Thymus (tissue), 11 donors: ENCODE results near the gene ADGRB3. TPM values are rescaled to one million over a fixed set of nuclear protein-coding genes. Genes with fewer than 3 reads are reported as not detected.
"Not testable (repeated sequence)": the region's sequence is repeated elsewhere in the genome, so short reads cannot be mapped to it uniquely, and the experiment has no call there.

Source experiments
- DNase-seq, 9 donors: peaks; one replicate each; pipeline ENCODE4 v3.0.0-alpha.2; 2013; ENCODE audit warnings: low spot score in 9 of 9, low read depth in 6 of 9, missing footprints in 1 of 9
- H3K27ac ChIP-seq, 2 donors: one replicate each; pipeline ENCODE4 v1.5.1; 2013; ENCODE audit warnings: control low read depth in 1 of 2, low read depth in 1 of 2, low read length in 1 of 2, mild to moderate bottlenecking in 1 of 2, moderate library complexity in 1 of 2
- H3K27me3 ChIP-seq, 2 donors: one replicate each; pipeline ENCODE4 v1.5.1; 2013; ENCODE audit warnings: low read length in 1 of 2; ENCODE audit not compliant: control insufficient read depth in 2 of 2, insufficient read depth in 1 of 2
- H3K36me3 ChIP-seq, 2 donors: one replicate each; pipeline ENCODE4 v1.5.1; 2013; ENCODE audit warnings: low read length in 1 of 2, mild to moderate bottlenecking in 1 of 2, moderate library complexity in 1 of 2; ENCODE audit not compliant: control insufficient read depth in 2 of 2, insufficient read depth in 2 of 2
- H3K4me1 ChIP-seq, 2 donors: one replicate each; pipeline ENCODE4 v1.5.1; 2013; ENCODE audit warnings: low read length in 2 of 2; ENCODE audit not compliant: control insufficient read depth in 2 of 2, insufficient read depth in 2 of 2
- H3K4me3 ChIP-seq, 2 donors: one replicate each; pipeline ENCODE4 v1.5.1; 2013; ENCODE audit warnings: low read length in 2 of 2, control low read depth in 1 of 2, mild to moderate bottlenecking in 1 of 2
- H3K9me3 ChIP-seq, 2 donors: one replicate each; pipeline ENCODE4 v1.5.1; 2013; ENCODE audit warnings: low read length in 1 of 2, mild to moderate bottlenecking in 1 of 2; ENCODE audit not compliant: control insufficient read depth in 2 of 2, insufficient read depth in 1 of 2
- WGBS: extraction: QIAGEN DNeasy Blood & Tissue Kit; methylation state at CpG from one replicate; pipeline ENCODE4 v1.1.7; 2013; 5-methylcytosine and 5-hydroxymethylcytosine counted together
- polyA plus RNA-seq: library from polyadenylated mRNA; stranded (reverse); fragments of 200-250 nt; gene quantifications from one replicate; pipeline ENCODE4 v1.2.3, GENCODE V29; 2013
- total RNA-seq: library from RNA; stranded (reverse); fragments of 120-200 nt; gene quantifications from one replicate; pipeline ENCODE4 v1.2.4, GENCODE V29; 2013
- donor health status: healthy.

The ADGRB3 gene
- total and polyA plus RNA-seq, 2 donors: 0.09 TPM

- H3K9me3 ChIP-seq: no peaks in the 10 kb centered on the region
- no peaks in the 10 kb centered on the region for H3K27me3 ChIP-seq
- no peak overlapping the region for H3K27ac ChIP-seq
- no peaks in the 10 kb centered on the region for H3K4me1 ChIP-seq
- DNase-seq: no peak
- no peaks in the 10 kb centered on the region for H3K36me3 ChIP-seq
- no peak overlapping the region for H3K4me3 ChIP-seq
Measured at GRCh38 chr6:69098910-69099309, 463.8 kb downstream of the ADGRB3 start.

- no peak for DNase-seq
- Histone ChIP-seq H3K27me3 (no peaks in the 10 kb centered on the region), H3K36me3 (no peaks in the 10 kb centered on the region), H3K4me3 (no peak overlapping the region), H3K9me3 (no peaks in the 10 kb centered on the region), H3K4me1 (no peaks in the 10 kb centered on the region), H3K27ac (no peak overlapping the region)
- 97% methylated on average over 3 of the region's 3 CpGs for WGBS
Measured at GRCh38 chr6:69100772-69101171, 465.7 kb downstream of the ADGRB3 start.

GRCh38 chr6:69102416-69102815, 467.3 kb downstream of the ADGRB3 start:
- Histone ChIP-seq H3K27me3 (no peaks in the 10 kb centered on the region), H3K27ac (no peak overlapping the region), H3K4me3 (no peak overlapping the region), H3K4me1 (no peaks in the 10 kb centered on the region), H3K9me3 (no peaks in the 10 kb centered on the region), H3K36me3 (no peaks in the 10 kb centered on the region)
- WGBS: 92% methylated on average over 2 of the region's 2 CpGs
- DNase-seq: no peak

- WGBS: 74% methylated on average over 3 of the region's 3 CpGs
Measured at GRCh38 chr6:69105288-69105687, 470.2 kb downstream of the ADGRB3 start.

GRCh38 chr6:69106511-69106910, 471.4 kb downstream of the ADGRB3 start:
- no peaks in the 10 kb centered on the region for H3K27me3 ChIP-seq
- no peaks in the 10 kb centered on the region for H3K36me3 ChIP-seq
- no peaks in the 10 kb centered on the region for H3K4me1 ChIP-seq
- WGBS: 88% methylated on average over 3 of the region's 3 CpGs
- H3K9me3 ChIP-seq: no peaks in the 10 kb centered on the region
- DNase-seq: no peak
- H3K27ac ChIP-seq: no peak overlapping the region
- H3K4me3 ChIP-seq: no peak overlapping the region

More at GRCh38 chr6:69105288-69105687, 470.2 kb downstream of the ADGRB3 start:
- no peak for DNase-seq
- no peak overlapping the region for H3K4me3 ChIP-seq
- H3K36me3 ChIP-seq: no peaks in the 10 kb centered on the region
- H3K4me1 ChIP-seq: no peaks in the 10 kb centered on the region
- H3K9me3 ChIP-seq: no peaks in the 10 kb centered on the region
- H3K27me3 ChIP-seq: no peaks in the 10 kb centered on the region
- no peak overlapping the region for H3K27ac ChIP-seq

GRCh38 chr6:69111301-69111700, 476.2 kb downstream of the ADGRB3 start:
- H3K4me3 ChIP-seq: no peak overlapping the region
- no peaks in the 10 kb centered on the region for H3K4me1 ChIP-seq
- DNase-seq: no peak
- H3K27ac ChIP-seq: no peak overlapping the region
- no peaks in the 10 kb centered on the region for H3K36me3 ChIP-seq
- 96% methylated on average over 2 of the region's 2 CpGs for WGBS
- no peaks in the 10 kb centered on the region for H3K27me3 ChIP-seq
- H3K9me3 ChIP-seq: no peaks in the 10 kb centered on the region

GRCh38 chr6:69116658-69117057, 481.6 kb downstream of the ADGRB3 start:
- 87% methylated on average over 2 of the region's 2 CpGs for WGBS
- Histone ChIP-seq H3K9me3 (no peaks in the 10 kb centered on the region), H3K4me1 (no peaks in the 10 kb centered on the region)

GRCh38 chr6:69121461-69122406, 486.7 kb downstream of the ADGRB3 start:
- not testable (repeated sequence) for H3K27ac ChIP-seq, DNase-seq, H3K36me3 ChIP-seq, H3K9me3 ChIP-seq, H3K4me1 ChIP-seq, H3K27me3 ChIP-seq, H3K4me3 ChIP-seq
- WGBS: 93% methylated on average over 51 of the region's 51 CpGs

More at GRCh38 chr6:69116658-69117057, 481.6 kb downstream of the ADGRB3 start:
- Histone ChIP-seq H3K27ac (no peak overlapping the region), H3K27me3 (no peaks in the 10 kb centered on the region), H3K36me3 (no peaks in the 10 kb centered on the region), H3K4me3 (no peak overlapping the region)
- DNase-seq: no peak

- H3K27me3 ChIP-seq: no peaks in the 10 kb centered on the region
- no peak for DNase-seq
- no peaks in the 10 kb centered on the region for H3K9me3 ChIP-seq
- no peak overlapping the region for H3K27ac ChIP-seq
- H3K4me3 ChIP-seq: no peak overlapping the region
- H3K4me1 ChIP-seq: no peaks in the 10 kb centered on the region
- no peaks in the 10 kb centered on the region for H3K36me3 ChIP-seq
Measured at GRCh38 chr6:69122407-69122773, 487.3 kb downstream of the ADGRB3 start.
